ENCODE data around the gene TMEM238. TPM values are rescaled to one million over a fixed set of nuclear protein-coding genes. Genes with fewer than 3 reads are reported as not detected.
"Not testable (repeated sequence)": the region's sequence is repeated elsewhere in the genome, so short reads cannot be mapped to it uniquely, and the experiment has no call there.

TMEM238 gene
- 1.1 and 1.3 TPM in 2 replicates for total RNA-seq (2014; rRNA removed; shearing (Covaris generic))
- polyA plus RNA-seq (2015; cell fraction: cytosol; rRNA removed) = not detected in 2 replicates
- not detected in 2 replicates for polyA plus RNA-seq (2015; cell fraction: nucleus; rRNA removed)

- DNase-seq (ENCODE audit: low read depth) = no peak
Measured at GRCh38 chr19:55384131-55384919, at the start of gene TMEM238. Gene TMEM238 (minus strand): TSS chr19:55384292. CDS start chr19:55384259, 33 bp downstream.

- DNase-seq (ENCODE audit: low read depth) = no peak
Measured at GRCh38 chr19:55433292-55433691, 49.2 kb upstream of the TMEM238 start.

GRCh38 chr19:55432241-55432959, 48.3 kb upstream of the TMEM238 start:
- no peak for DNase-seq (ENCODE audit: low read depth)

GRCh38 chr19:55431183-55431582, 47.1 kb upstream of the TMEM238 start:
- no peak for DNase-seq (ENCODE audit: low read depth)

- no peak for DNase-seq (ENCODE audit: low read depth)
Measured at GRCh38 chr19:55426042-55426441, 42.0 kb upstream of the TMEM238 start.

- DNase-seq (ENCODE audit: low read depth) = no peak
Measured at GRCh38 chr19:55424518-55424917, 40.4 kb upstream of the TMEM238 start.

- DNase-seq (ENCODE audit: low read depth) = no peak
Measured at GRCh38 chr19:55423225-55424005, 39.3 kb upstream of the TMEM238 start.

GRCh38 chr19:55421281-55421680, 37.2 kb upstream of the TMEM238 start:
- DNase-seq (ENCODE audit: low read depth) = peak; percentile 21

GRCh38 chr19:55419624-55420236, 35.6 kb upstream of the TMEM238 start:
- DNase-seq (ENCODE audit: low read depth) = no peak

- no peak for DNase-seq (ENCODE audit: low read depth)
Measured at GRCh38 chr19:55419103-55419502, 35.0 kb upstream of the TMEM238 start.

- peak; percentile 84 for DNase-seq (ENCODE audit: low read depth)
Measured at GRCh38 chr19:55418185-55418584, 34.1 kb upstream of the TMEM238 start.

GRCh38 chr19:55410168-55410567, 26.1 kb upstream of the TMEM238 start:
- no peak for DNase-seq (ENCODE audit: low read depth)

- DNase-seq (ENCODE audit: low read depth) = not testable (repeated sequence)
Measured at GRCh38 chr19:55409179-55409578, 25.1 kb upstream of the TMEM238 start.

GRCh38 chr19:55408533-55408872, 24.4 kb upstream of the TMEM238 start:
- DNase-seq (ENCODE audit: low read depth) = no peak

GRCh38 chr19:55407800-55408532, 23.9 kb upstream of the TMEM238 start:
- peak; percentile 99 for DNase-seq (ENCODE audit: low read depth)

- DNase-seq (ENCODE audit: low read depth) = not testable (repeated sequence)
Measured at GRCh38 chr19:55407550-55407799, 23.4 kb upstream of the TMEM238 start, which contains the start of gene UBE2S. Gene UBE2S (minus strand): TSS chr19:55407788. CDS start chr19:55407589, 199 bp downstream.

- DNase-seq (ENCODE audit: low read depth) = no peak
Measured at GRCh38 chr19:55406826-55407549, 22.9 kb upstream of the TMEM238 start.

- DNase-seq (ENCODE audit: low read depth) = no peak
Measured at GRCh38 chr19:55406091-55406825, 22.2 kb upstream of the TMEM238 start.

- DNase-seq (ENCODE audit: low read depth) = no peak
Measured at GRCh38 chr19:55405638-55406037, 21.5 kb upstream of the TMEM238 start.

All from HT1080 (cell line).